Hippocampal formation (tissue), 2 donors: ENCODE results near the gene TMEM150A.
"Not testable (repeated sequence)": the region's sequence is repeated elsewhere in the genome, so short reads cannot be mapped to it uniquely, and the experiment has no call there.

Experiments
- DNase-seq, 2 donors: peaks; one replicate each; lab custom pipeline; 2025; lab: John Stamatoyannopoulos, UW

TMEM150A gene

GRCh38 chr2:85593023-85593422 is 9.5 kb downstream of the TMEM150A start:
- no peak for DNase-seq

GRCh38 chr2:85592299-85592698 is 10.2 kb downstream of the TMEM150A start:
- not testable (repeated sequence) for DNase-seq

- no peak for DNase-seq
Measured at GRCh38 chr2:85591563-85591962, 10.9 kb downstream of the TMEM150A start.

- DNase-seq: no peak
Measured at GRCh38 chr2:85590950-85591349, 11.5 kb downstream of the TMEM150A start.

GRCh38 chr2:85589982-85590791 is 12.3 kb downstream of the TMEM150A start:
- DNase-seq: peak in 1 of 2 donors; percentile 24

- DNase-seq: no peak
Measured at GRCh38 chr2:85589181-85589580, 13.3 kb downstream of the TMEM150A start.

- no peak for DNase-seq
Measured at GRCh38 chr2:85588645-85589044, 13.9 kb downstream of the TMEM150A start.

GRCh38 chr2:85588236-85588635 is 14.3 kb downstream of the TMEM150A start:
- DNase-seq: no peak

- DNase-seq: no peak
Measured at GRCh38 chr2:85585781-85586105, 16.8 kb downstream of the TMEM150A start.

GRCh38 chr2:85584857-85585780 is 17.4 kb downstream of the TMEM150A start:
- DNase-seq: no peak

GRCh38 chr2:85584354-85584856 is 18.1 kb downstream of the TMEM150A start, which contains the start of gene VAMP5:
VAMP5 (plus strand) TSS chr2:85584431; CDS start chr2:85584491, 60 bp downstream.
- no peak for DNase-seq

GRCh38 chr2:85583667-85584353 is 18.7 kb downstream of the TMEM150A start:
- no peak for DNase-seq

GRCh38 chr2:85582492-85582891 is 20.0 kb downstream of the TMEM150A start:
- no peak for DNase-seq

- DNase-seq: no peak
Measured at GRCh38 chr2:85580206-85580605, 22.3 kb downstream of the TMEM150A start.

- DNase-seq: no peak
Measured at GRCh38 chr2:85579266-85579935, 23.1 kb downstream of the TMEM150A start.

- no peak for DNase-seq
Measured at GRCh38 chr2:85578243-85579180, 24.0 kb downstream of the TMEM150A start.

- DNase-seq: no peak
Measured at GRCh38 chr2:85577386-85578242, 24.9 kb downstream of the TMEM150A start, which contains the start of gene VAMP8. VAMP8 (plus strand) TSS chr2:85577586; CDS start chr2:85577647, 61 bp downstream.

- no peak for DNase-seq
Measured at GRCh38 chr2:85577063-85577385, 25.5 kb downstream of the TMEM150A start.

- no peak for DNase-seq
Measured at GRCh38 chr2:85575739-85576138, 26.8 kb downstream of the TMEM150A start.
